ENCODE data around the gene KCNB1. TPM values are rescaled to one million over a fixed set of nuclear protein-coding genes. Genes with fewer than 3 reads are reported as not detected.

KCNB1 gene
- total RNA-seq = 10 to 100 TPM in 1 of 2 donors, 1 to 10 TPM in 1; 2.8 to 16.1 TPM

DNA sequence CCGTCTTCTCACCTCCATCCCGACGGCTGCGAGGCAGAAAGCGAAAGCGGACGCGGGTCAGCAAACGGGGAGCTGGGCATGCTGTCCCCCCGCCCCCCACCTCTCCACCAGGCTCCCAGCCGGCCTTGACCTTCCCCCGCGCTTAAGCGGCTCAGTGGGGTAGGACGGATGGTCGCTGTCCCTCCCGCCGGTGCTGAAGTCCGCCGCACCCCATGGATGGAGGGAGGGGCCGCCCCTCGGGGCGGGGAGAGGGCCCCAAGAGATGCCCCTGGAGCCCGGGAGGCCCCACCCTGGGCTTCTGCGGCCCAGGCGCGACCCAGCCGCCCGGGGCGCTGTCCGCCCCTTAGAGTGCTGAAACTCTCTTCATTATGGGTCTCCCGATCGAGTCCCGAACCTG lies at the start of gene KCNB1:
KCNB1 (minus strand) TSS at position 48 of the 397 bp plus-strand sequence. CDS start 188 bp downstream, outside the sequence.
- H3K9me3 ChIP-seq = no peaks in the 10 kb centered on the region
- H3K4me1 ChIP-seq (replicated peaks) = peaks cover 7% of the 10 kb centered on the region
- peak within 1 kb of the TSS in 1 of 2 donors; percentile 56 for H3K27ac ChIP-seq
- H3K4me3 ChIP-seq = peak within 1 kb of the TSS; percentile 35 to 39
- intact Hi-C loops (cut with DNase I) = loop anchor here (5.0 kb wide), 2 partner anchors 35 to 70 kb away; no protein-coding TSS in a partner anchor
- no peaks in the 10 kb centered on the region for H3K27me3 ChIP-seq (replicated peaks; ENCODE audit: insufficient read depth)
- peak; percentile 34 for DNase-seq (ENCODE audit: low spot score)
- no peaks in the 10 kb centered on the region for H3K36me3 ChIP-seq
- 2% methylated on average over 33 of the region's 34 CpGs for WGBS
- TF ChIP-seq POLR2AphosphoS5 (IDR thresholded peaks at IDR 0.05) (no peak), CTCF (IDR thresholded peaks at IDR 0.05) (peak in 2 of 4 experiments; percentile 8 to 21)

GRCh38 chr20:49529470-49529869 lies 47.0 kb upstream of the KCNB1 start:
- H3K4me1 ChIP-seq (replicated peaks) = no peaks in the 10 kb centered on the region
- intact Hi-C loops (cut with DNase I) = no loop called here
- TF ChIP-seq POLR2A (IDR thresholded peaks at IDR 0.05) (no peak), CTCF (IDR thresholded peaks at IDR 0.05) (no peak), POLR2AphosphoS5 (IDR thresholded peaks at IDR 0.05) (no peak)
- no peaks in the 10 kb centered on the region for H3K9me3 ChIP-seq
- 85% methylated on average over 5 of the region's 5 CpGs for WGBS
- H3K27ac ChIP-seq = no peak overlapping the region
- DNase-seq (ENCODE audit: low spot score) = no peak
- H3K36me3 ChIP-seq = no peaks in the 10 kb centered on the region
- no peak overlapping the region for H3K4me3 ChIP-seq
- no peaks in the 10 kb centered on the region for H3K27me3 ChIP-seq (replicated peaks; ENCODE audit: insufficient read depth)

DNA sequence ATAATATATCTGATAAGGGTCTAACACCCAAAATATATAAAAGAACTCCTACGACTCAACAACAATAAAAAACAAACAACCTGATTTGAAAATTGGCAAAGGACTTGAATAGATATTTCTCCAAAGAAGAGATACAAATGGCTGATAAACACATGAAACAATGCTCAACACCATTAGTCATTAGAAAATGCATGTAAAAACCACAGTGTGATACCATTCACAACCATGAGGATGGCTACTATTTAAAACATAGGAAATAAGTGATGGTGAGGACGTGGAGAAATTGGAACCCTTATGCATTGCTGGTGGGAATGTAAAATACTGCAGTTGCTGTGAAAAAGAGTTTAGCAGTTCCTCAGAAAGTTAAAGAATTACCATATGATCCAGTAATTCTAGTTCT lies 44.1 kb upstream of the KCNB1 start:
- DNase-seq (ENCODE audit: low spot score) = no peak
- Histone ChIP-seq H3K36me3 (no peaks in the 10 kb centered on the region), H3K4me1 (replicated peaks) (no peaks in the 10 kb centered on the region), H3K9me3 (no peaks in the 10 kb centered on the region), H3K27me3 (replicated peaks; ENCODE audit: insufficient read depth) (no peaks in the 10 kb centered on the region), H3K27ac (no peak overlapping the region), H3K4me3 (no peak overlapping the region)
- intact Hi-C loops (cut with DNase I) = no loop called here
- WGBS = 73% methylated on average over 2 of the region's 2 CpGs
- no peak for TF ChIP-seq POLR2A (IDR thresholded peaks at IDR 0.05)
- TF ChIP-seq CTCF (IDR thresholded peaks at IDR 0.05) = no peak
- TF ChIP-seq POLR2AphosphoS5 (IDR thresholded peaks at IDR 0.05) = no peak

GRCh38 chr20:49526056-49526455 lies 43.6 kb upstream of the KCNB1 start:
- 77% methylated on average over 6 of the region's 6 CpGs for WGBS
- no peak for DNase-seq (ENCODE audit: low spot score)
- no peaks in the 10 kb centered on the region for H3K36me3 ChIP-seq
- intact Hi-C loops (cut with DNase I) = no loop called here
- H3K27me3 ChIP-seq (replicated peaks; ENCODE audit: insufficient read depth) = no peaks in the 10 kb centered on the region
- H3K27ac ChIP-seq = no peak overlapping the region
- H3K4me1 ChIP-seq (replicated peaks) = no peaks in the 10 kb centered on the region
- H3K4me3 ChIP-seq = no peak overlapping the region
- H3K9me3 ChIP-seq = no peaks in the 10 kb centered on the region
- TF ChIP-seq POLR2A (IDR thresholded peaks at IDR 0.05) = no peak
- TF ChIP-seq CTCF (IDR thresholded peaks at IDR 0.05) = no peak
- no peak for TF ChIP-seq POLR2AphosphoS5 (IDR thresholded peaks at IDR 0.05)

DNA sequence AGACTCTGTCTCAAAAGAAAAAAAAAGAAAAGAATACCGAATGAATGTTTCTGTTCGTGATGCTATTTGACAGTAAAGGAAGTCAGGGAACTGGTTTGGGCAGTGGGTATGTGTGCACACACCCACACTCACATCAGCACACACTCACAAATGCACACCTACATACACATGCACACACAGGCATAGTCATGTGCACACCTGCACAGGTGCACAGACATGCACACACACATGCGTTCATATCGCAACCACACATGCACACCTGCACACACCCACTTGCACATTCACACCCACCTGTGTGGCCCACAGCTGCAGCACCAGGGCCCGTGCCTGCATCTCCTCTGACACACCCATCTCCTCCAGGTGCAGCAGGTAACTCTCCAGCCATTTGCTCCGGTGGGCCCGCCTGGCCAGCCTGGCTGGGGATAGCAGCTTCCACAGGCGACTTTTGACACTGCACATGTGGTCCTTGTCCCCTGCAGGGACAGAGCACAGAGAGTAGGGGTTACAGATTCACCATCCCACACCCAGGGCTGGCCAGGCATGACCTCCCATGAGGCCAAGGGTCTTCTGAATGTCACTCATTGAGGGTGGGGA lies 41.4 kb upstream of the KCNB1 start:
- H3K9me3 ChIP-seq = no peaks in the 10 kb centered on the region
- H3K36me3 ChIP-seq = no peaks in the 10 kb centered on the region
- intact Hi-C loops (cut with DNase I) = no loop called here
- H3K27me3 ChIP-seq (replicated peaks; ENCODE audit: insufficient read depth) = no peaks in the 10 kb centered on the region
- TF ChIP-seq CTCF (IDR thresholded peaks at IDR 0.05) (no peak), POLR2AphosphoS5 (IDR thresholded peaks at IDR 0.05) (no peak), POLR2A (IDR thresholded peaks at IDR 0.05) (no peak)
- no peaks in the 10 kb centered on the region for H3K4me1 ChIP-seq (replicated peaks)
- DNase-seq (ENCODE audit: low spot score) = no peak
- WGBS = 81% methylated on average over 8 of the region's 8 CpGs
- no peak overlapping the region for H3K27ac ChIP-seq
- H3K4me3 ChIP-seq = no peak overlapping the region

All from prostate gland (tissue), 2 donors.